Measurements from ENCODE around the gene SOX10.
"Not testable (repeated sequence)": the region's sequence is repeated elsewhere in the genome, so short reads cannot be mapped to it uniquely, and the experiment has no call there.

The SOX10 gene

DNA sequence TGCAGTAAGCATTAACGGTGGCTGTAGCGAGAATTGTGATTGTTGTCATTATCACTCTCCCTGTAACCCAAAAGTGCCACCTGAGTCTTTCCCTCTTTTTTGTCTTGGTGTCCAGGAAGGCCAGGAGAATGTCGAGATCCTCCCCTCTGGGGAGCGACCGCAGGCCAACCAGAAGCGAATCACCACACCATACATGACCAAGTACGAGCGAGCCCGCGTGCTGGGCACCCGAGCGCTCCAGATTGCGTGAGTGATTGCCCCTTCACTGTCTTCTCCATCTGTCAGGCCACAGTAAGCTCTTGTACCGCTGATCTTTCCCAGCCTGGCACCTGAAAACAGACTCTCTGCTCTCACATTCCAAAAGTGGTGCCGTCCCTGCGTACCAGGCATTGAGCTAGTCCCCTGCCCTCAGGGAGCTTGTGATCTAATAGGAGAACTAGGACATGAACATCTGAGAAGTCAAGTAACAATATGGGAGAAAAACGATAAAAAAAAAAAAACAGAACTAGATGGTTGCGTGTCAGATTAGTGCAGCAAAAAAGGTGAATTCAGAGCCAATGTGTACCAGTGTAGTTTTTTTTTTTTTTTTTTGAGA is 25.0 kb downstream of the SOX10 start:
- DNase-seq: no peak

DNA sequence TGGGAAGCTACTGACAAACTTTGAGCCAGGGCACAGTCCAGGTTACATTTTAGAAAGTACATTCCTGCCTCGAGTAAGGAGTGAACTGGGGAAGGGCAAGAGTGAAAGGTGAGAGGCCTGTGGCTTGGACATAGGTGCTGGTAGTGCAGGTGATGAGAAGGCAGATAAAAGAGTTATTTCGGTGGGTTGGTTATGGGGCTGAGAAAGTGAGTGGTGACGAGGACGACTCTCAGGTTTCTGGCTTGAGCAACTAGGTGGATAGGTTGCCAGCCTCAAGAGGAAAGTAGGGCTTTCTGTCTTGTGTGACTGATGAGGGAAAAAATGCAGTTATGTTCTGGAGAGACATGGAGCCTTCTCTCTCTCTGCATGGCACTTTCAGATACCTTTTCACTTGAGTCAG is 27.1 kb downstream of the SOX10 start:
- DNase-seq: no peak

GRCh38 chr22:37955825-37956397 is 28.4 kb downstream of the SOX10 start:
- not testable (repeated sequence) for DNase-seq

DNA sequence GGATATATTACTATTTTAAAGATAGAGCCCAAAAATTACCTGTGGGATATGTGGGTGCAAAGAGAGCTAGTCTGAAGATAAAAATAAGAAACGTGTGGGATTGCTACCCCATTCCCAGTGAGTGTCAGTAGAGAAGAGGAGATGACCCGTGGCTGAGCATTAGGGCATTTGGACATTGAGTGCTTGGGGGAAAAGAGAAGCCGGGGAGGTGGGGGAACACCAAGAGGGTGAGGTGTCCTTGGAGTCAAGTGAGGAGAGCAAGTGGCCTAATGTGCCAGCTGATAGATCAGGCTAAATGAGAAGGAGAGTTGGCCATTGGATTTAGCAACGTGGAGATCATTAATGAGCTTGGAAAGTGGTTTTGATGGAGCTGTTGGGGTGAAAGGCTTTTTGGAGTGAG is 29.7 kb downstream of the SOX10 start:
- no peak for DNase-seq

DNA sequence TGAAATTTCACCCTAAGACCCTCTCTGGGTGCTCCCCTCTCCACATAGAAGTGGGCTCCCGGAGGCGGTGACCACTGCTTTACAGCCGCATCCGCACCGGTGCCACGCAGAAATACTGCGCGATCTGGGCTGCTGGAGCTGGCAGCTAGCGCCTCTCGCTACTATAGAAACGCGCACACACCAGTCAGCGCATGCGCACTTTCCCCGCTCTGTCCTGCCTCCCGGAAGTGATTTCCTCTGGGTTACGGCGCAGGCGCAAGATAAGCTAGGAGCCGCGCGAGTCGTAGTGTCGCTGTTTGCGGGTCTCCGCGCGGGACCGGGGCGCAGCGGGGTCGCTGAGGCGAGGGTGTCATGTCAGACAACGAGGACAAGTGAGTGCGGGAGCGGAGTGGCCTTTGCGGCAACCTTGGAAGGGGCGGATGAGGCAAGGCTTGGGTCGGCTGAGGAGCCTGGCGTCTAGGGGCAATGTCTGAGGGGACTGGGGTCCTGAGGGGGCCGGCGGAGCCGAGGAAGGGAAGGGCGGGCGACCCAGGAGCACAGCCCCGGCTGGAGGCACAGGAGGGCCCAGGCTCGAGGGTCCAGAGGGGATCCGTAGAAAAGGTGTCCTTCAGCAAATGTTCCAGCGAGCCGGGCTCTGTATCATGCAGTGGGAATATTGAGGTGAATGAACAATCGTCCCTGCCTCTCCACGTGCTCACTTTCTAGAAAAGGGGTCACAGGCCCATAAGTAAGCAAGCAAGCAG is 30.7 kb downstream of the SOX10 start, which contains the start of the genes C22orf23 and POLR2F:
TSS of gene C22orf23 (minus strand) at position 165 of the 743 bp plus-strand sequence. CDS start 452 bp downstream, outside the sequence.
TSS of gene POLR2F (plus strand) at position 263 of the 743 bp plus-strand sequence. CDS start at position 352, 89 bp downstream.
- DNase-seq: peak; percentile 86 to 96

DNA sequence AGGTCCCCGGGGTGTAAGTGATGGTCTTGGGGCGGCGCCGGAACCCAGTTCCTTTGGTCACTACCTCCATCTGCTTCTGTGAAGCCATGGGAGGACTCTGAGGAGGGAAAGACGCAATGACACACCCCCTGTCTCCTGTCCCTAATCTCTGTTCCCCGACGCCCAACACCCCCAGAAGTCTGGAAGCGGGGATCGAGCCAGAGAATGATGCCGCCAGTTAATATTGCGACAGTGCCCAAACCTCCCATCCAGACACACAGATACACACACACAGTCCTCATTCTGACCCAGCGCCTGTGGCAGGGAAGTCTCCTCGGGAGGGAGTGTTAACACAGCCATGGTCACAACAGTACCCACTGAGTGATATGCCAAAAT is 31.3 kb downstream of the SOX10 start:
- no peak for DNase-seq

GRCh38 chr22:37952629-37953028 is 31.7 kb downstream of the SOX10 start:
- not testable (repeated sequence) for DNase-seq

DNA sequence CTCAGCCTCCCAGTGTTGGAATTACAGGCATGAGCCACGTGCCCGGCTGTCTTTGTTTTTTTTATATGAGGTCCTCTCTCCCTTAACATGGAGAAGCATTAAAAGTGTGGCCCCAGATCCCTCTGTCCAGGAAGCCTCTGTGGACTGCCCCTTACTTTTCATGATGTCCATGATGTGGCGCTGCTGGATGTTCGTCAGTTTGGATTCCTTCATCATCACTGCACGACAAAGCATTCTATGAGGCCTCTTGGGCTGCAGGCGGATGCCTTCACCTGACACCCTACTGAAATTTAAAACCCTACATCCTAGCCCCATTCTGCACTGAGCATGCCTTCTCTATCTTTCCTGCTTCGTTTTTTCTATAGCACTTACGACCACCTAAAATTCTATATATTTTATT is 33.0 kb downstream of the SOX10 start:
- DNase-seq: no peak

- DNase-seq: not testable (repeated sequence)
These were observed 37.1 kb downstream of the SOX10 start for GRCh38 chr22:37947142-37947795.

- not testable (repeated sequence) for DNase-seq
These were observed 39.9 kb downstream of the SOX10 start for GRCh38 chr22:37944423-37944822.

DNA sequence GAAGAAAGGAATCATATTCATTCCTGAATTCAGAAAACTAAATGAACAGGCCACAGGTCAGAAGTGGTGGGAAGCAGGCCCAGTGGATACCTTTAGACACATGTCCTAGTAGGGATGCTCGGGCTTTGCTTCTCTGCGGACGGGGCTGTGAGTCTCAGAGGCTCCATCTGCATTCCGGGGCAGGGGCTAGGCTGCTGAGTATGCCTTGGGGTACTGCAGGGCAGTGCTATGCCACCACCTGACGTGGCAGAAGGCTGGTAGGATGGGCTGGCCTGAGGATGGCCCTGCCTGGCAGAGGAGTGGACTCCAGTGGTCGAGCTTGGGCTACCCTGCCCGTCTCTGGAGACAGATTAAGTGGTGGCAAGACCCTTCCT is 40.5 kb downstream of the SOX10 start:
- no peak for DNase-seq

- DNase-seq: no peak
These were observed 41.1 kb downstream of the SOX10 start for GRCh38 chr22:37943136-37943824.

DNA sequence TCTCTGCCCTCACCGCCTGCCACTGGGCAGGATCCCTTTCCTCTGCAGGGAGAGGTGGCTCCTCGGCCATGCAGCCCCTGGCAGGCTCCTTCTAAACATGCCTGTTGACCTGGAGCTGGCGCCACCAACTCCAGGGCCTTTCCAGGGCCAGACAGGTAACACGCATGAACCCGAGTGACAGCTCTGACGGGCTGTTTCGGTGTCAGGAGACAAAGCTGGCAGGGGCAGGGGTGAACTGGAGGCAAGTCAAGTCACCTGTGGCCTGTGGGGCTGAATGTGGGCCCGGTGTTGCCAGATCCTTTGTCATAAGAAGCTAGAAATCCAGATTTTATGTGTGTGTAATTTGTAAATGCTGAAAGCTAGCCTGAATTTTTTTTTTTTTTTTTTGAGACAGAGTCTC is 42.2 kb downstream of the SOX10 start:
- DNase-seq: no peak

DNA sequence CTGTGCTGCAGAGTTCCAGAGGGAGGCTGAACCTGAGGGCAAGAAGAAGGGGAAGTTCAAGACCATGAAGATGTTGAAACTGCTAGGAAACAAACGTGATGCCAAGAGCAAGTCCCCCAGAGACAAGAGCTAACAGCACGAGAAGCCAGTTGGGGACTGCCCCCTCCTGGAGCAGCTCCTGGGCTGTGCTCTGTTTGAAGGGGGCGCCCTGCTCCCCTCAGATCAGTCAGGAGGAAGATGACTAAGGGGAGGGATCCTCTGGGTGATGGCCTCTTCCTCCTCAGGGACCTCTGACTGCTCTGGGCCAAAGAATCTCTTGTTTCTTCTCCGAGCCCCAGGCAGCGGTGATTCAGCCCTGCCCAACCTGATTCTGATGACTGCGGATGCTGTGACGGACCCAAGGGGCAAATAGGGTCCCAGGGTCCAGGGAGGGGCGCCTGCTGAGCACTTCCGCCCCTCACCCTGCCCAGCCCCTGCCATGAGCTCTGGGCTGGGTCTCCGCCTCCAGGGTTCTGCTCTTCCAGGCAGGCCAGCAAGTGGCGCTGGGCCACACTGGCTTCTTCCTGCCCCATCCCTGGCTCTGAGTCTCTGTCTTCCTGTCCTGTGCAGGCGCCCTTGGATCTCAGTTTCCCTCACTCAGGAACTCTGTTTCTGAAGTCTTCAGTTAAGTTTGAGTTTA is 43.5 kb downstream of the SOX10 start:
- DNase-seq: no peak

DNA sequence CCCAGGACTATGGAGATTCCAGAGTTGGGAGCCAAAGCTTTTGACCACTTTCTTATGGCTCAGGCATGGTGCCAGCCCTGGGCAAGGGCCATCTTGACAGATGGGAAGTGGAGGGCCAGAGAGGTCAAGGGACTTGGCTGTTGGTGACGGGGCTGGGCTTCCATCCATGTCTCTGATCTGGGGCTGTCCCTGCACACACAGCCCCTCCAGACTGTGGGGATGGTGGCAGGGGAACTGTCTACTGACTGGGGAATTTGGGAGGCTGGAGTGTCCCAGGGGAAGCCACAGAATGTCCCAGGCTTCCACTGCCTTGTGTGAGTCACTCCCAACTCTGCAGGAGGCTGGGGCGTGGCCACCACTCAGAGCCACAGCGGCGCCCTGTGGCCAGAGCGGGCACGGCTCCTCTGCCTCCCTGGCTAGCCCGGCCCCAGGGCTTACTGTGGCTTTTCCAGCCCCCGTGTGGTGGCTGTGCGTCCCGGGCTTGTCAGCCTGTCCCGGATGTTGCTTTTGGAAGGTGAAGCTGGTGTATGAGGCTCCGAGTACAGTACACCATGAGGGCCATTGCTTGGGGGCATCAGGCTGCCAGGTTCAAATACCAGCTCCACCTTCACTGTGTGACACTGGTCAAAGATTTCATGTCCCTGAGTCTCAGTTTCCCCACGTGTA is 50.5 kb downstream of the SOX10 start:
- peak; percentile 28 to 84 for DNase-seq

DNA sequence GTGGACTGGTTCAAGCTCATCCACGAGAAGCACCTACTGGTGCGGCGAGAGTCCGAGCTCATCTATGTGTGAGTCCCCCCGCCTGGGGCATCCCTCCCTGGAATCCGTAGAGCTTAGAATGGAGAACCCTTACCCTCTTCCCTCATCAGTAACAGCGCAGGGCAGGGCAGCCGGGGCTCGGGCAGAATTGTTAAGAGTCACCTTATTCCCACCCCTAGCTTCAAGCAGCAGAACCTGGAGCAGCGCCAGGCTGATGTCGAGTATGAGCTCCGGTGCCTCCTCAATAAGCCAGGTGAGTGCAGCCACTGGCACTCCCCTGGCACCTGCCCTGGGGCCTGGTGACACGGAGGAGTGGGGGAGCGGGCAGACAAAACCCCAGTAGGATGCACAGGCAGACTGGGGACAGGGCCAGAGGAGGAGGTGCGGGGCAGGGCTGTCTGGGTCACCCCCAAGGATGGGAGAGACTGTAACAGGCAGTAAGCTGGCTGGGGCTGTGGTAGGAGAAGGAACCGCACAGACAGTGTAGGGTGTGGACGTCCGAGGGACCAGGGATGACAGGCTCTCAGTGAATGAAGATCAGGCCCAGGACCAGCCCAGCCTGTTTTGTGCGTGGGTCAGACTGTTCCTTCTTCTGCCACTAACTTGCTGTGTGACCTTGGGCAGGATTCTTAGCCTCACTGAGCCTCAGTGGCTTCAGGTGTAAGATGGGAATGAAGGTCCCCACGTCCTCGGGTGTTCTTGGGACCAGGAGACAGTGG is 51.4 kb downstream of the SOX10 start:
- DNase-seq: no peak

DNA sequence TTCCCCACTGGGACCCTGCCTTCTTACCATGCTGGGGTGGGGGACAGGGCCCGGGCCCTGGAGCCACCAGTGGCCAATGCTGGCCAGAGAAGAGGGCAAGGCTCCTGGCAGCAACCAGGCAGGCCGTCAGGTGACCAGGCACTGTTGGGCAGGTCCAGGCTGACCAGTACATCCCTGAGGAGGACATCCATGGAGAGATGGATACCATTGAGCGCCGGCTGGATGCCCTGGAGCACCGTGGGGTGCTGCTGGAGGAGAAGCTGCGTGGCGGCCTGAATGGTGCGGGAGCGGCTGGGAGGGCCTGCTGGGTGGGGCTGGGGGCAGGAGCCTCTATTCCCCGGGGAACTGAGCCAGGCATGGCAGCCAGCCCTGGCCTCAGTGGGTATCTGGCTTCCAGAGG is 52.0 kb downstream of the SOX10 start:
- DNase-seq: no peak

GRCh38 chr22:37931893-37932389 is 52.4 kb downstream of the SOX10 start:
- DNase-seq: no peak

DNA sequence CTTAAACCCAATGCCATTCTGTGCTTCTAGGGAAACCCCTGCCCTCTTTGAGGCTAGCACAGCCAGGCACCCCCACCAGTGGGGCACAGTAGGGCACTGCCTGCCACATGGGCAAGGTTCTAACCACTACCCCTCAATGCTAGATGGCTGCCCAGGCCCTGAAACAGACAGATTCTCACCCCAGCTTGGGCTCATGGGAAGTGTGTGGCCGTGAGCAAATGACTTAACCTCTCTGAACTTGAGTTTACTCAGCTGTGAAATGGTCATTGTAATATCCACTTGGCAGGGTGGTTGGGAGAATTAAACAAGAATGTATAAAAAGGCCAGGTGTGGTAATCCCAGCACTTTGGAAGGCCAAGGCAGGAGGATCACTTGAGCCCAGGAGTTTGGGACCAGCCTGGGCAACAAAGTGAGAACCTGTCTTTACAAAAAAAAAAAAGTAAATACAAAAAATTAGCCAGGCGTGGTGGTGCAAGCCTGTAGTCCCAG is 53.4 kb downstream of the SOX10 start:
- no peak for DNase-seq

- DNase-seq: no peak
These were observed 53.9 kb downstream of the SOX10 start for GRCh38 chr22:37930270-37930951.

Measured in NCI-H446 (cell line).